Stimulated activated CD8-positive, alpha-beta memory T cell treated with anti-CD3 and anti-CD28 coated beads, Interleukin-7, amount 100 ng/mL, for 1 hour (primary cell): ENCODE measurements around the gene PCID2.
"Not testable (repeated sequence)": the region's sequence is repeated elsewhere in the genome, so short reads cannot be mapped to it uniquely, and the experiment has no call there.

Experiments
- DNase-seq, 2 donors: peaks; one replicate each; pipeline ENCODE4 v3.0.0-alpha.2; 2020; ENCODE audit warnings: low read depth in 2 of 2

PCID2 gene

GRCh38 chr13:113208421-113209335 is at the start of gene PCID2:
PCID2 (minus strand) TSS chr13:113208669; CDS start chr13:113208634, 35 bp downstream.
- DNase-seq: peak; percentile 81 to 83

- not testable (repeated sequence) for DNase-seq
Measured at GRCh38 chr13:113257908-113258307, 49.4 kb upstream of the PCID2 start.

GRCh38 chr13:113252516-113253095 is 44.1 kb upstream of the PCID2 start:
- DNase-seq: no peak

GRCh38 chr13:113245849-113246796 is 37.7 kb upstream of the PCID2 start:
- no peak for DNase-seq

GRCh38 chr13:113243847-113244246 is 35.4 kb upstream of the PCID2 start:
- DNase-seq: no peak

- DNase-seq: not testable (repeated sequence)
Measured at GRCh38 chr13:113241623-113242022, 33.2 kb upstream of the PCID2 start.

- no peak for DNase-seq
Measured at GRCh38 chr13:113239986-113240385, 31.5 kb upstream of the PCID2 start.

- no peak for DNase-seq
Measured at GRCh38 chr13:113239357-113239756, 30.9 kb upstream of the PCID2 start.

- no peak for DNase-seq
Measured at GRCh38 chr13:113238536-113238935, 30.1 kb upstream of the PCID2 start.

- DNase-seq: no peak
Measured at GRCh38 chr13:113233101-113233500, 24.6 kb upstream of the PCID2 start.

GRCh38 chr13:113232208-113233003 is 23.9 kb upstream of the PCID2 start:
- no peak for DNase-seq

GRCh38 chr13:113231306-113232207 is 23.1 kb upstream of the PCID2 start:
- no peak for DNase-seq

- DNase-seq: no peak
Measured at GRCh38 chr13:113229791-113230190, 21.3 kb upstream of the PCID2 start.

- DNase-seq: no peak
Measured at GRCh38 chr13:113229161-113229560, 20.7 kb upstream of the PCID2 start.

- no peak for DNase-seq
Measured at GRCh38 chr13:113226873-113227450, 18.5 kb upstream of the PCID2 start.

- DNase-seq: no peak
Measured at GRCh38 chr13:113225515-113225914, 17.0 kb upstream of the PCID2 start.

GRCh38 chr13:113224486-113224885 is 16.0 kb upstream of the PCID2 start:
- DNase-seq: no peak

- no peak for DNase-seq
Measured at GRCh38 chr13:113223070-113223469, 14.6 kb upstream of the PCID2 start.

- no peak for DNase-seq
Measured at GRCh38 chr13:113220877-113221276, 12.4 kb upstream of the PCID2 start.

GRCh38 chr13:113220141-113220598 is 11.7 kb upstream of the PCID2 start:
- no peak for DNase-seq
